ENCODE measurements around the gene IFI27L1. TPM values are rescaled to one million over a fixed set of nuclear protein-coding genes. Genes with fewer than 3 reads are reported as not detected.

The IFI27L1 gene
- total and polyA plus RNA-seq, 2 of the 13 experiments (the other 11 are each of a cell fraction or from before 2014, with no cell fraction given): 11.9 to 19.0 TPM

DNA sequence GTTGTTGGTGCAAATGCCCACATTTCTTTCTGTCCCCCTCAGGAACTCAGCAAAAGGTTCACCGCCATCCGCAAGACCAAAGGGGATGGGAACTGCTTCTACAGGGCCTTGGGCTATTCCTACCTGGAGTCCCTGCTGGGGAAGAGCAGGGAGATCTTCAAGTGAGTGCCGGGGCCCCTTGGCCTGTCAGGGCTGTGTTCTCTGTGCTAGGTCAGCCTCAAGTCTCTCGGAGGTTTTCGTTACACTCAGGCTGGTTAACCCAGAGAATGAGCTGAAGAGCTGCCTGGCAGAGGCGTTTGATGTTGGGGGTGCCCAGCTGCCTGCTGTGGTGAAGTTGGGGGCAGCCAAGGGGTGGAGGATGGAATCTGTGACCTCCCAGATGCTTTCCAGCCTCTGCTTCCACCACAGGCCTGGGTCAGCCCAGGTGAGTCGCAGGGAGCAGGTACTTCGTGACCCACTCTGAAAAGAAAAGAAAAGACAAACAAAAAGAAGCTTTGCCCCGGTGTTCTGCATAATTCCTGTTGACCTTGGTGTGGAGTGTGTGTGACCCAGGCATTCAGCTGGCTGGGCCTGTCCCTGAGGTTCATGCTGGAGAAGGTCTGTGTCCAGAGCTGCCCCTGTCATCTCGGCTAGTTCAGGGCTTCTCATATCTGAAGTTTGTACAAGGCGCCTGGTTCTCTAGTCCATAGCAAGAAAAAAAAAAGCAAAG is 42.0 kb upstream of the IFI27L1 start (continued):
- TF ChIP-seq, protein P1, sequence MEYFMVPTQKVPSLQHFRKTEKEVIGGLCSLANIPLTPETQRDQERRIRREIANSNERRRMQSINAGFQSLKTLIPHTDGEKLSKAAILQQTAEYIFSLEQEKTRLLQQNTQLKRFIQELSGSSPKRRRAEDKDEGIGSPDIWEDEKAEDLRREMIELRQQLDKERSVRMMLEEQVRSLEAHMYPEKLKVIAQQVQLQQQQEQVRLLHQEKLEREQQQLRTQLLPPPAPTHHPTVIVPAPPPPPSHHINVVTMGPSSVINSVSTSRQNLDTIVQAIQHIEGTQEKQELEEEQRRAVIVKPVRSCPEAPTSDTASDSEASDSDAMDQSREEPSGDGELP (IDR thresholded peaks at IDR 0.05; ENCODE audit: borderline replicate concordance, low read depth): peak; percentile 30; the same call in 1 of the 2 replicates
- TF ChIP-seq, protein P2, sequence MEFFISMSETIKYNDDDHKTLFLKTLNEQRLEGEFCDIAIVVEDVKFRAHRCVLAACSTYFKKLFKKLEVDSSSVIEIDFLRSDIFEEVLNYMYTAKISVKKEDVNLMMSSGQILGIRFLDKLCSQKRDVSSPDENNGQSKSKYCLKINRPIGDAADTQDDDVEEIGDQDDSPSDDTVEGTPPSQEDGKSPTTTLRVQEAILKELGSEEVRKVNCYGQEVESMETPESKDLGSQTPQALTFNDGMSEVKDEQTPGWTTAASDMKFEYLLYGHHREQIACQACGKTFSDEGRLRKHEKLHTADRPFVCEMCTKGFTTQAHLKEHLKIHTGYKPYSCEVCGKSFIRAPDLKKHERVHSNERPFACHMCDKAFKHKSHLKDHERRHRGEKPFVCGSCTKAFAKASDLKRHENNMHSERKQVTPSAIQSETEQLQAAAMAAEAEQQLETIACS (CRISPR knock-in tag; IDR thresholded peaks at IDR 0.05): no peak
- TF ChIP-seq ZBTB20 (CRISPR knock-in tag; IDR thresholded peaks at IDR 0.05; ENCODE audit: borderline replicate concordance, low read depth) (no peak), POGZ (CRISPR knock-in tag; IDR thresholded peaks at IDR 0.05) (0 out of 2 replicates have a peak, but pooled peaks have one; percentile 17), RARA (CRISPR knock-in tag; IDR thresholded peaks at IDR 0.05) (peak; percentile 46; the same call in 1 of the 2 replicates), SOX13 (IDR thresholded peaks at IDR 0.05) (no peak), SOX13 (CRISPR knock-in tag; conservative IDR thresholded peaks at IDR 0.05 in 1 of 2, IDR thresholded peaks at IDR 0.05 in 1 of 2) (peak in 1 of 2 experiments; percentile 39; a peak in 1 of 4 replicates), RCOR2 (CRISPR knock-in tag; IDR thresholded peaks at IDR 0.05) (no peak), ZFY (CRISPR knock-in tag; IDR thresholded peaks at IDR 0.05) (0 out of 2 replicates have a peak, but pooled peaks have one; percentile 26)
- TF ChIP-seq, protein P3, sequence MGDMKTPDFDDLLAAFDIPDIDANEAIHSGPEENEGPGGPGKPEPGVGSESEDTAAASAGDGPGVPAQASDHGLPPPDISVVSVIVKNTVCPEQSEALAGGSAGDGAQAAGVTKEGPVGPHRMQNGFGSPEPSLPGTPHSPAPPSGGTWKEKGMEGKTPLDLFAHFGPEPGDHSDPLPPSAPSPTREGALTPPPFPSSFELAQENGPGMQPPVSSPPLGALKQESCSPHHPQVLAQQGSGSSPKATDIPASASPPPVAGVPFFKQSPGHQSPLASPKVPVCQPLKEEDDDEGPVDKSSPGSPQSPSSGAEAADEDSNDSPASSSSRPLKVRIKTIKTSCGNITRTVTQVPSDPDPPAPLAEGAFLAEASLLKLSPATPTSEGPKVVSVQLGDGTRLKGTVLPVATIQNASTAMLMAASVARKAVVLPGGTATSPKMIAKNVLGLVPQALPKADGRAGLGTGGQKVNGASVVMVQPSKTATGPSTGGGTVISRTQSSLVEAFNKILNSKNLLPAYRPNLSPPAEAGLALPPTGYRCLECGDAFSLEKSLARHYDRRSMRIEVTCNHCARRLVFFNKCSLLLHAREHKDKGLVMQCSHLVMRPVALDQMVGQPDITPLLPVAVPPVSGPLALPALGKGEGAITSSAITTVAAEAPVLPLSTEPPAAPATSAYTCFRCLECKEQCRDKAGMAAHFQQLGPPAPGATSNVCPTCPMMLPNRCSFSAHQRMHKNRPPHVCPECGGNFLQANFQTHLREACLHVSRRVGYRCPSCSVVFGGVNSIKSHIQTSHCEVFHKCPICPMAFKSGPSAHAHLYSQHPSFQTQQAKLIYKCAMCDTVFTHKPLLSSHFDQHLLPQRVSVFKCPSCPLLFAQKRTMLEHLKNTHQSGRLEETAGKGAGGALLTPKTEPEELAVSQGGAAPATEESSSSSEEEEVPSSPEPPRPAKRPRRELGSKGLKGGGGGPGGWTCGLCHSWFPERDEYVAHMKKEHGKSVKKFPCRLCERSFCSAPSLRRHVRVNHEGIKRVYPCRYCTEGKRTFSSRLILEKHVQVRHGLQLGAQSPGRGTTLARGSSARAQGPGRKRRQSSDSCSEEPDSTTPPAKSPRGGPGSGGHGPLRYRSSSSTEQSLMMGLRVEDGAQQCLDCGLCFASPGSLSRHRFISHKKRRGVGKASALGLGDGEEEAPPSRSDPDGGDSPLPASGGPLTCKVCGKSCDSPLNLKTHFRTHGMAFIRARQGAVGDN (CRISPR knock-in tag; IDR thresholded peaks at IDR 0.05): peak; percentile 33; the same call in 1 of the 2 replicates
- TF ChIP-seq, protein P4, sequence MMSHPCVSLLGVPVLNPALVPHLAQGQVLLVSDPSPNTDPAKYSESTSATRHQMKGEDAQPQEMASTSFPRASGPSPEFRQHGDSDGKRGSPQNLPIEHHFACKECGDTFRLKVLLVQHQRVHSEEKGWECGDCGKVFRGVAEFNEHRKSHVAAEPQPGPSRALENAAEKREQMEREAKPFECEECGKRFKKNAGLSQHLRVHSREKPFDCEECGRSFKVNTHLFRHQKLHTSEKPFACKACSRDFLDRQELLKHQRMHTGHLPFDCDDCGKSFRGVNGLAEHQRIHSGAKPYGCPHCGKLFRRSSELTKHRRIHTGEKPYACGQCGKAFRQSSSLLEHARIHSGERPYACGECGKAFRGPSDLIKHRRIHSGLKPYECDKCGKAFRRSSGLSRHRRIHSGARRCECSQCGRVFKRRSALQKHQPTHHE (CRISPR knock-in tag; IDR thresholded peaks at IDR 0.05; ENCODE audit: borderline replicate concordance): no peak
- TF ChIP-seq, protein P5, sequence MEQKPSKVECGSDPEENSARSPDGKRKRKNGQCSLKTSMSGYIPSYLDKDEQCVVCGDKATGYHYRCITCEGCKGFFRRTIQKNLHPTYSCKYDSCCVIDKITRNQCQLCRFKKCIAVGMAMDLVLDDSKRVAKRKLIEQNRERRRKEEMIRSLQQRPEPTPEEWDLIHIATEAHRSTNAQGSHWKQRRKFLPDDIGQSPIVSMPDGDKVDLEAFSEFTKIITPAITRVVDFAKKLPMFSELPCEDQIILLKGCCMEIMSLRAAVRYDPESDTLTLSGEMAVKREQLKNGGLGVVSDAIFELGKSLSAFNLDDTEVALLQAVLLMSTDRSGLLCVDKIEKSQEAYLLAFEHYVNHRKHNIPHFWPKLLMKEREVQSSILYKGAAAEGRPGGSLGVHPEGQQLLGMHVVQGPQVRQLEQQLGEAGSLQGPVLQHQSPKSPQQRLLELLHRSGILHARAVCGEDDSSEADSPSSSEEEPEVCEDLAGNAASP (CRISPR knock-in tag; IDR thresholded peaks at IDR 0.05; ENCODE audit: borderline replicate concordance): peak; percentile 89; the same call in 1 of the 2 replicates
- TF ChIP-seq, protein P6, sequence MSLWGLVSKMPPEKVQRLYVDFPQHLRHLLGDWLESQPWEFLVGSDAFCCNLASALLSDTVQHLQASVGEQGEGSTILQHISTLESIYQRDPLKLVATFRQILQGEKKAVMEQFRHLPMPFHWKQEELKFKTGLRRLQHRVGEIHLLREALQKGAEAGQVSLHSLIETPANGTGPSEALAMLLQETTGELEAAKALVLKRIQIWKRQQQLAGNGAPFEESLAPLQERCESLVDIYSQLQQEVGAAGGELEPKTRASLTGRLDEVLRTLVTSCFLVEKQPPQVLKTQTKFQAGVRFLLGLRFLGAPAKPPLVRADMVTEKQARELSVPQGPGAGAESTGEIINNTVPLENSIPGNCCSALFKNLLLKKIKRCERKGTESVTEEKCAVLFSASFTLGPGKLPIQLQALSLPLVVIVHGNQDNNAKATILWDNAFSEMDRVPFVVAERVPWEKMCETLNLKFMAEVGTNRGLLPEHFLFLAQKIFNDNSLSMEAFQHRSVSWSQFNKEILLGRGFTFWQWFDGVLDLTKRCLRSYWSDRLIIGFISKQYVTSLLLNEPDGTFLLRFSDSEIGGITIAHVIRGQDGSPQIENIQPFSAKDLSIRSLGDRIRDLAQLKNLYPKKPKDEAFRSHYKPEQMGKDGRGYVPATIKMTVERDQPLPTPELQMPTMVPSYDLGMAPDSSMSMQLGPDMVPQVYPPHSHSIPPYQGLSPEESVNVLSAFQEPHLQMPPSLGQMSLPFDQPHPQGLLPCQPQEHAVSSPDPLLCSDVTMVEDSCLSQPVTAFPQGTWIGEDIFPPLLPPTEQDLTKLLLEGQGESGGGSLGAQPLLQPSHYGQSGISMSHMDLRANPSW (CRISPR knock-in tag; IDR thresholded peaks at IDR 0.05; ENCODE audit: borderline replicate concordance): no peak
